Endodermal cell (in vitro differentiated cells): ENCODE results near the gene CD300E. TPM values are rescaled to one million over a fixed set of nuclear protein-coding genes. Genes with fewer than 3 reads are reported as not detected.

Experiments used
- DNase-seq: peaks from one replicate; pipeline ENCODE4 v3.0.0-alpha.2; 2017
- H3K27ac ChIP-seq: 2 replicates; pipeline ENCODE4 v1.5.1; 2013; ENCODE audit warnings: mild to moderate bottlenecking, low read depth, low read length, moderate library complexity
- H3K27me3 ChIP-seq: 2 replicates; pipeline ENCODE4 v1.6.1; 2013; ENCODE audit warnings: mild to moderate bottlenecking, low read length, moderate library complexity; ENCODE audit not compliant: insufficient read depth, control insufficient read depth, poor library complexity, severe bottlenecking
- H3K36me3 ChIP-seq: 2 replicates; pipeline ENCODE4 v1.7.0; 2013; ENCODE audit warnings: mild to moderate bottlenecking, low read length, moderate library complexity; ENCODE audit not compliant: control insufficient read depth, insufficient read depth
- H3K4me1 ChIP-seq: one replicate; pipeline ENCODE4 v1.7.0; 2013; ENCODE audit warnings: low read length; ENCODE audit not compliant: control insufficient read depth, insufficient read depth
- H3K4me3 ChIP-seq: 2 replicates; pipeline ENCODE4 v1.5.1; 2013; ENCODE audit warnings: mild to moderate bottlenecking, low read length, moderate library complexity
- H3K9ac ChIP-seq: 2 replicates; pipeline ENCODE4 v1.6.1; 2013; ENCODE audit warnings: mild to moderate bottlenecking, low read length, moderate library complexity; ENCODE audit not compliant: poor library complexity, severe bottlenecking; ENCODE audit errors: extremely low read depth
- H3K9me3 ChIP-seq: 2 replicates; pipeline ENCODE4 v1.6.1; 2013; ENCODE audit warnings: mild to moderate bottlenecking, low read length, moderate library complexity; ENCODE audit not compliant: control insufficient read depth
- H3K27ac Mint-ChIP-seq: 2 replicates; pipeline ENCODE4 v1.8.0; 2020; ENCODE audit warnings: mixed read lengths
- H3K27me3 Mint-ChIP-seq: 2 replicates; pipeline ENCODE4 v1.8.0; 2021; ENCODE audit warnings: mild to moderate bottlenecking, mixed read lengths; ENCODE audit not compliant: insufficient read depth
- H3K36me3 Mint-ChIP-seq: 2 replicates; pipeline ENCODE4 v1.8.0; 2020; ENCODE audit warnings: low read depth, mixed read lengths
- H3K4me1 Mint-ChIP-seq: 2 replicates; pipeline ENCODE4 v1.8.0; 2020; ENCODE audit warnings: mixed read lengths
- H3K4me3 Mint-ChIP-seq: 2 replicates; pipeline ENCODE4 v1.8.0; 2020; ENCODE audit warnings: mild to moderate bottlenecking, moderate library complexity, mixed read lengths
- H3K9me3 Mint-ChIP-seq: 2 replicates; pipeline ENCODE4 v1.8.0; 2020; ENCODE audit warnings: mild to moderate bottlenecking, mixed read lengths
- WGBS, 2 experiments: methylation state at CpG; one replicate each; pipeline versions ENCODE4 v1.1.5 to v1.1.7; 2013; ENCODE audit warnings: missing lambda C conversion rate in 2 of 2, mixed read lengths in 1 of 2; ENCODE audit not compliant: insufficient coverage in 1 of 2, insufficient read length in 1 of 2; 5-methylcytosine and 5-hydroxymethylcytosine counted together
- total RNA-seq, 2 donors: library from RNA; stranded (reverse); fragmentation: NEBNext Ultra II Directional in 1 of 2; extraction: Animal tissue kit (Norgen Biotek cat#: 25700) in 1 of 2; gene quantifications; 2 replicates in 1 of 2; 3 replicates in 1 of 2; pipeline ENCODE4 v1.2.1, GENCODE V29; 2021
- TF ChIP-seq, protein P1 (sequence below): fragments of 200-600 bp; sonication (generic); conservative IDR thresholded peaks from 2 replicates; pipeline ENCODE4 v1.5.0; 2021; ENCODE audit warnings: antibody characterized with exemption, mild to moderate bottlenecking

Gene CD300E
- total RNA-seq, 2 donors from 2014 or later: 0.75 to 1.5 TPM

DNA sequence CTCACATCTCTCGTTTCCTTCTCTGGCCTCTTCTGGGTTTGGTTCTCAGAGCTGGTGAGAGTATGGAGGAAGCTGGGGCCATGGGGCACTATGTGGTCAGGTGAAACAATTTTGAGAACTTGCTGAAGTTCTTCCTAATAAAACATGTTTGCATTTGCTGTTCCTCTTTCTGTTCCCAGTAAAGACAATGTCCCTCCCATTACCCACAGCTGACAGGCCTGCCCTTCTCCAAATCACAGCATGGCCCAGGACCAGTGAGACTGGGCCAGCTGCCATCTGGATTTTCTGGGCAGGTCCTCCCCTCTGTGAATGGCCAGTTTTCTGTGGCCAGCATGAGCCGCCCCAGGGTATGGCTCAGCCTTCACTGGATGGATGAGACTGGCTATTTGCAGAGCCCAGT lies 56.1 kb downstream of the CD300E start, which contains the start of gene CD300H:
TSS of gene CD300H (minus strand) at position 113 of the 400 bp plus-strand sequence.
- no peak within 1 kb of the TSS for H3K9ac ChIP-seq
- Mint-ChIP-seq H3K27me3 (peaks cover 31% of the 10 kb centered on the region), H3K4me3 (no peak within 1 kb of the TSS), H3K9me3 (no peaks in the 10 kb centered on the region), H3K36me3 (no peaks in the 10 kb centered on the region), H3K4me1 (peaks cover 6% of the 10 kb centered on the region), H3K27ac (no peak within 1 kb of the TSS)
- H3K4me1 ChIP-seq: no peaks in the 10 kb centered on the region
- DNase-seq: no peak
- peaks cover 47% of the 10 kb centered on the region for H3K27me3 ChIP-seq
- 88% methylated on average over 2 of the region's 2 CpGs; no CpG with 5 or more reads in 1 of the 2 experiments for WGBS, 2 experiments
- no peak within 1 kb of the TSS for H3K4me3 ChIP-seq
- TF ChIP-seq, protein P1, sequence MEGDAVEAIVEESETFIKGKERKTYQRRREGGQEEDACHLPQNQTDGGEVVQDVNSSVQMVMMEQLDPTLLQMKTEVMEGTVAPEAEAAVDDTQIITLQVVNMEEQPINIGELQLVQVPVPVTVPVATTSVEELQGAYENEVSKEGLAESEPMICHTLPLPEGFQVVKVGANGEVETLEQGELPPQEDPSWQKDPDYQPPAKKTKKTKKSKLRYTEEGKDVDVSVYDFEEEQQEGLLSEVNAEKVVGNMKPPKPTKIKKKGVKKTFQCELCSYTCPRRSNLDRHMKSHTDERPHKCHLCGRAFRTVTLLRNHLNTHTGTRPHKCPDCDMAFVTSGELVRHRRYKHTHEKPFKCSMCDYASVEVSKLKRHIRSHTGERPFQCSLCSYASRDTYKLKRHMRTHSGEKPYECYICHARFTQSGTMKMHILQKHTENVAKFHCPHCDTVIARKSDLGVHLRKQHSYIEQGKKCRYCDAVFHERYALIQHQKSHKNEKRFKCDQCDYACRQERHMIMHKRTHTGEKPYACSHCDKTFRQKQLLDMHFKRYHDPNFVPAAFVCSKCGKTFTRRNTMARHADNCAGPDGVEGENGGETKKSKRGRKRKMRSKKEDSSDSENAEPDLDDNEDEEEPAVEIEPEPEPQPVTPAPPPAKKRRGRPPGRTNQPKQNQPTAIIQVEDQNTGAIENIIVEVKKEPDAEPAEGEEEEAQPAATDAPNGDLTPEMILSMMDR: no peak
- no peaks in the 10 kb centered on the region for H3K9me3 ChIP-seq
- H3K36me3 ChIP-seq: no peaks in the 10 kb centered on the region
- H3K27ac ChIP-seq: no peak within 1 kb of the TSS

DNA sequence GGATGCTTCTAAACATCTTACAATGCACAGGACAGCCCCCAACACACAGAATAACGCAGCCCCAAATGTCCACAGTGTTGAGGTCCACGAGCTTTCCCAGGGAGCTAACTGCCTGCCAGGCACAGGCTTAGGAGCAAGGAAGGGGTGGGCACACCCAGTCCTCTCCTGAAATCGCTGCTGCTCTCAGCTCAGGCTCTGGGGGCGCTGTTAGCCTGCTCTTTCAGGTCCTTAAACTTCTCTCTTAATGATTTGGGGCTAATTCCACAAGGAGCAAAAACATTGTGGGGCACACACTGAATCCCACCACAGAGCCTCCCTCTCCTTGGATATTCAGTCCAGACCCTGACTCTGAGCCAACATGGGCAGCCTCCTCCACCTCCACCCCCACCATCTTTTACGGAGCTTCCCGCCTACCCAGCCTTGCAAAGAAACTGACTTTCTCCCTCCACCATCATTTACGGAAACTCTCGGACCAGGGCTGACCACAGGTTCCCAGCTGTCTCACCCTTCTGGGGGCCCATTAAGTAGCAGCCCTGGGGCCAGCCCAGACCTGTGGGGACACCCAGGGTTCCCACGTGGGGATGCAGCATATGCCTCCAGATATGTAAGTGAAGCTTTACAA lies 57.3 kb downstream of the CD300E start:
- Mint-ChIP-seq H3K9me3 (no peaks in the 10 kb centered on the region), H3K36me3 (no peaks in the 10 kb centered on the region), H3K4me3 (no peak overlapping the region), H3K27me3 (peaks cover 34% of the 10 kb centered on the region), H3K27ac (no peak overlapping the region), H3K4me1 (peaks cover 1% of the 10 kb centered on the region)
- TF ChIP-seq, protein P1: peak; percentile 88
- WGBS, 2 experiments: 19 to 53% methylated on average over 5 to 9 of the region's 9 CpGs
- Histone ChIP-seq H3K4me3 (no peak overlapping the region), H3K36me3 (no peaks in the 10 kb centered on the region), H3K9ac (no peak overlapping the region), H3K4me1 (no peaks in the 10 kb centered on the region), H3K27me3 (peaks cover 45% of the 10 kb centered on the region), H3K27ac (no peak overlapping the region), H3K9me3 (no peaks in the 10 kb centered on the region)
- peak; percentile 93 for DNase-seq

DNA sequence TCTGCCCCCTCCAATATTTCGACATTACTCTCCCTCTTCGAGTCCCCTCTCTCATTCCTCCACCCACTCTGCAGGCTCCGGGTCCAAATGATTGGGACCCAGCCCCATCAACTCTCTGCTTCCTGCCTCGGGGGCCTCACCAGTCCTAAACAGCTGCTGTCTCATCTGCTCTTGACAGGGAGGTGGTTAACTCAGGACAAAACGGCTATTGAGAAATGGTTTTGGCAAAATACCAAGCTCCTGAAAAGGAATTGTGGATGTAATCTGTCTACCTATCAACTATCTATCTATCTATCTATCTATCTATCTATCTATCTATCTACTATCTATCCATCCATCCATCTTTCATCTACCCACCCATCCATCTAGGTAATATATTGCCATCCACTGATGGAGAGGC lies 58.4 kb downstream of the CD300E start:
- Mint-ChIP-seq H3K36me3 (no peaks in the 10 kb centered on the region), H3K27ac (no peak overlapping the region), H3K4me3 (no peak overlapping the region), H3K4me1 (peaks cover 1% of the 10 kb centered on the region), H3K9me3 (no peaks in the 10 kb centered on the region), H3K27me3 (peaks cover 28% of the 10 kb centered on the region)
- no peaks in the 10 kb centered on the region for H3K4me1 ChIP-seq
- H3K27ac ChIP-seq: no peak overlapping the region
- 88 to 100% methylated on average over 2 to 5 of the region's 5 CpGs for WGBS, 2 experiments
- no peak for DNase-seq
- no peak overlapping the region for H3K4me3 ChIP-seq
- H3K9me3 ChIP-seq: no peaks in the 10 kb centered on the region
- H3K27me3 ChIP-seq: peaks cover 33% of the 10 kb centered on the region
- H3K9ac ChIP-seq: no peak overlapping the region
- TF ChIP-seq, protein P1: no peak
- no peaks in the 10 kb centered on the region for H3K36me3 ChIP-seq
